Gastrocnemius medialis (tissue), 4 donors: ENCODE data around the gene LBHD1. TPM values are rescaled to one million over a fixed set of nuclear protein-coding genes. Genes with fewer than 3 reads are reported as not detected.

Experiments
- ATAC-seq, 2 donors: fragments of 150-250 bp; one replicate each; pipeline ENCODE4 v1.9.1; 2016
- DNase-seq, 2 donors: peaks; one replicate each; pipeline ENCODE4 v3.0.0-alpha.2; 2019
- H3K27ac ChIP-seq, 4 donors: fragments of 200-600 bp; sonication (generic); 1 replicate in 1 of 4; 2 replicates in 3 of 4; pipeline ENCODE4 v1.5.1; 2016 to 2018; ENCODE audit warnings: mild to moderate bottlenecking in 2 of 4, moderate library complexity in 1 of 4
- H3K27me3 ChIP-seq, 3 donors: fragments of 200-600 bp; sonication (generic) in 2 of 3; 1 replicate in 1 of 3; 2 replicates in 2 of 3; pipeline versions ENCODE4 v1.5.1 to v1.6.0; 2016 to 2019; ENCODE audit warnings: mild to moderate bottlenecking in 1 of 3, moderate library complexity in 1 of 3
- H3K36me3 ChIP-seq, 2 donors: fragments of 200-600 bp; sonication (generic) in 1 of 2; one replicate each; pipeline ENCODE4 v1.5.1; 2017 to 2018
- H3K4me1 ChIP-seq, 2 donors: fragments of 200-600 bp; sonication (generic) in 1 of 2; one replicate each; pipeline ENCODE4 v1.5.1; 2016 to 2017; ENCODE audit warnings: mild to moderate bottlenecking in 2 of 2
- H3K4me3 ChIP-seq, 4 donors: fragments of 200-600 bp; sonication (generic) in 3 of 4; 1 replicate in 1 of 4; 2 replicates in 3 of 4; pipeline ENCODE4 v1.5.1; 2016 to 2019; ENCODE audit warnings: mild to moderate bottlenecking in 2 of 4
- H3K9me3 ChIP-seq, 3 donors: fragments of 200-600 bp; sonication (generic) in 2 of 3; 1 replicate in 1 of 3; 2 replicates in 2 of 3; pipeline ENCODE4 v1.5.1; 2016 to 2019
- POLR2A ChIP-seq, 2 donors: fragments of 450-650 bp; IDR thresholded peaks; one replicate each; pipeline ENCODE4 v1.6.1; 2017; ENCODE audit warnings: antibody characterized with exemption in 2 of 2, mild to moderate bottlenecking in 2 of 2, moderate library complexity in 2 of 2
- in situ Hi-C, 4 donors: fragments of 200-750 bp; cut with MboI; loops; one replicate each; pipeline versions ENCODE4 v1.15.0 to v1.8.0; 2017; ENCODE audit warnings: low sequenced_read_pairs in 4 of 4
- intact Hi-C: fragments of 100-400 bp; cut with DNase I; formaldehyde crosslinking; loops from one replicate; pipeline ENCODE4 v1.15.1; 2023; ENCODE audit warnings: low total_unique reads
- total RNA-seq, 4 donors: library from RNA; depleted of rRNA; stranded (reverse); fragments of >200 nt; gene quantifications; one replicate each; pipeline versions ENCODE4 v1.1.0 to v1.2.3, GENCODE V29; 2016
- TF ChIP-seq, protein P1 (sequence below), 5 experiments: fragments of 450-650 bp in 3 of 5; fragments of 200-600 bp in 2 of 5; sonication (generic) in 2 of 5; IDR thresholded peaks in 4 of 5; conservative IDR thresholded peaks in 1 of 5; 1 replicate in 4 of 5; 2 replicates in 1 of 5; pipeline ENCODE4 v1.5.1; 2016 to 2019; ENCODE audit warnings: antibody characterized with exemption in 5 of 5, mild to moderate bottlenecking in 3 of 5, moderate library complexity in 3 of 5

Gene LBHD1
- total RNA-seq, 4 donors from 2014 or later, result 0.82 to 2.1 (median 1.1) TPM

DNA sequence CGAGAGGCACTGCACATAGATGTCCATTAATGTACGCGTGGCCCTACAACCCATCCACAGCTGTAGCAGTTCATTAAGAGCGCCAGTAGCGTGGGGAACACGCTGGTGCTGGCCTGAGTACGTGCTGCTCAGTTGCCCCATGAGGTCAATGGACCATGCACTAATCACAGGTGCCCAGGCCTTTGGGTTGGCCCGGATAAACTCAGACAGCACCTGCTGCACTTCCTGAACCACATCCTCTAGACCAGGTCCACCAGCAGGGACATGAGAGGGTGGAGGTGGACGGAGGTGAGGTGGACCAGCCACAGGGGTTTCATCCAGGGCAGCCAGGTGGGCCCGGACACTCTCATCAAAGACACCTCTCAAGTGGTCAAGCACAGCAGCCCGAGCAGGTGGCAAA, 22.6 kb downstream of the LBHD1 start:
- intact Hi-C loops, result loop anchor here (10.0 kb wide), 1 partner anchor 135 kb away; the partner anchor contains the start of gene TMEM179B
- no peak for DNase-seq
- no peaks in the 10 kb centered on the region for H3K27me3 ChIP-seq

DNA sequence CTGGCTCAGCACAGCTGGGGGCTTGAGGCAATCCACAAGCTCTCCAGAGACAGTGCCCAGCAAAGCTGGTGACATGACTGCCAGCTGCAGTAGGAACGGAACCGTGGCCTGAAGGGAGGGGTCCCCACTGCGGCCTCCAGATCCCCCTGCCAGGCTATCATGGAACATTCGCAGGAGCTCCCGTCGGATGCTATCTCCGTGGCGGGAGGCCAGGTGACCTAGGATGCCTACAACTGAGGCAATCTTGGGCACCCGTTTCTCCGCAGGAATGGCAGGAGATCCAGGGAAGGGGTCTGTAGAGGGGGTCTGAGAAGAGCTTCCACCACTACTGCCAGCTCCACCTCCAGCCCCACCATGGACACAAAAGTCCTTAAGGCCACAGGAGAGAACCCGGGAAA, 23.1 kb downstream of the LBHD1 start:
- Histone ChIP-seq H3K36me3 (peaks cover 0 to 29% of the 10 kb centered on the region in 2 donors), H3K27ac (no peak overlapping the region), H3K4me1 (peaks cover 37 to 42% of the 10 kb centered on the region in 2 donors), H3K27me3 (no peaks in the 10 kb centered on the region), H3K9me3 (no peaks in the 10 kb centered on the region), H3K4me3 (no peak overlapping the region)
- in situ Hi-C loops, result no loop called here
- no peak for ATAC-seq
- no peak for DNase-seq
- TF ChIP-seq, protein P1, sequence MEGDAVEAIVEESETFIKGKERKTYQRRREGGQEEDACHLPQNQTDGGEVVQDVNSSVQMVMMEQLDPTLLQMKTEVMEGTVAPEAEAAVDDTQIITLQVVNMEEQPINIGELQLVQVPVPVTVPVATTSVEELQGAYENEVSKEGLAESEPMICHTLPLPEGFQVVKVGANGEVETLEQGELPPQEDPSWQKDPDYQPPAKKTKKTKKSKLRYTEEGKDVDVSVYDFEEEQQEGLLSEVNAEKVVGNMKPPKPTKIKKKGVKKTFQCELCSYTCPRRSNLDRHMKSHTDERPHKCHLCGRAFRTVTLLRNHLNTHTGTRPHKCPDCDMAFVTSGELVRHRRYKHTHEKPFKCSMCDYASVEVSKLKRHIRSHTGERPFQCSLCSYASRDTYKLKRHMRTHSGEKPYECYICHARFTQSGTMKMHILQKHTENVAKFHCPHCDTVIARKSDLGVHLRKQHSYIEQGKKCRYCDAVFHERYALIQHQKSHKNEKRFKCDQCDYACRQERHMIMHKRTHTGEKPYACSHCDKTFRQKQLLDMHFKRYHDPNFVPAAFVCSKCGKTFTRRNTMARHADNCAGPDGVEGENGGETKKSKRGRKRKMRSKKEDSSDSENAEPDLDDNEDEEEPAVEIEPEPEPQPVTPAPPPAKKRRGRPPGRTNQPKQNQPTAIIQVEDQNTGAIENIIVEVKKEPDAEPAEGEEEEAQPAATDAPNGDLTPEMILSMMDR (IDR thresholded peaks at IDR 0.05 in 4 of 5, conservative IDR thresholded peaks at IDR 0.05 in 1 of 5), result no peak
- no peak for TF ChIP-seq POLR2A (IDR thresholded peaks at IDR 0.05)
- intact Hi-C loops, result loop anchor here (10.0 kb wide), 1 partner anchor 136 kb away; the partner anchor contains the start of gene TMEM179B

More for the DNA sequence above, 22.6 kb downstream of the LBHD1 start:
- Histone ChIP-seq H3K4me1 (peaks cover 34 to 38% of the 10 kb centered on the region in 2 donors), H3K27ac (no peak overlapping the region), H3K36me3 (peaks cover 0 to 24% of the 10 kb centered on the region in 2 donors), H3K9me3 (no peaks in the 10 kb centered on the region), H3K4me3 (no peak overlapping the region)
- TF ChIP-seq, protein P1 (IDR thresholded peaks at IDR 0.05 in 4 of 5, conservative IDR thresholded peaks at IDR 0.05 in 1 of 5), result no peak
- no peak for TF ChIP-seq POLR2A (IDR thresholded peaks at IDR 0.05)
- in situ Hi-C loops, result no loop called here
- no peak for ATAC-seq

DNA sequence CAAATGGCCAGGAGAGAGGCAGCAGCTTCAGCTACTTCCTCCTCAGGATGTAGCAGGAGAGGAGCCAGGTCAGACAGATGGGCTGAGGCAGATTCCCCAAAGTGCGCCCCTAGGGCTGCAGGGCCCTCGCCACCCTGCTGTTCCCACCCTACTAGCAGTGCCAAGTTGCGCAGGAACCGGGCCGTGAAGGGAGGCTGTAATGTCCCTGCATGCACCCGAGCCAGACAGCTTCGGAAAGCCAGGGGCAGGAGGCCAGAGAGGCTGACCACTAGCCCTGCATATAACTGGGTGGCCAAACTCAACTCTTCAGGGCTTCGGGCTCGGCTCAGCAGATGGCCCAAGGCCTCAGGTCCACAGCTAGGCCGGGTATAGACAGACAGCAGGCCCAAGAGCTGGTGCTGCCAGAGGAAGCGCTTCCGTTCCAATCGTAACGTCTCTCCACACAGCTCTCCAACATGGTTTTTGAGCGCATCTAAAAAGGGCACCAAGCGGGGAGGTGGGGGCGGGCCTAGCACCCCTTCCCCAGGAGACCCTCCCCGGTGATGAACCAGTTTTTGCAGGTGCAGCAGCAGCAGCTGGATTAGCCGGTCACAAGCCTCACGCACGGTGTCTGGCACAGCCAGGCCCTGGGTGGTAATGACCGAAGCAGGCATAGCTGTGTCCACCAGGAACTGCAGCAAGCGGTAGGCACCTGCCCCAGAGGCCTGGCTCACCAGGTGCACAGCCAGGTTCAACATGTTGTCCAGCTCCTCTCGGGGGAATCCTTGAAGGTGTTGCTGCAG, 23.7 kb downstream of the LBHD1 start:
- H3K36me3 ChIP-seq, result peaks cover 0 to 35% of the 10 kb centered on the region in 2 donors
- H3K27ac ChIP-seq, result no peak overlapping the region
- no peak overlapping the region for H3K4me3 ChIP-seq
- H3K9me3 ChIP-seq, result no peaks in the 10 kb centered on the region
- intact Hi-C loops, result loop anchor here (10.0 kb wide), 1 partner anchor 136 kb away; the partner anchor contains the start of gene TMEM179B
- peaks cover 42 to 43% of the 10 kb centered on the region in 2 donors for H3K4me1 ChIP-seq
- no peak for TF ChIP-seq POLR2A (IDR thresholded peaks at IDR 0.05)
- TF ChIP-seq, protein P1 (IDR thresholded peaks at IDR 0.05 in 4 of 5, conservative IDR thresholded peaks at IDR 0.05 in 1 of 5), result no peak
- in situ Hi-C loops, result no loop called here
- DNase-seq (no peak), ATAC-seq (no peak)
- H3K27me3 ChIP-seq, result no peaks in the 10 kb centered on the region

DNA sequence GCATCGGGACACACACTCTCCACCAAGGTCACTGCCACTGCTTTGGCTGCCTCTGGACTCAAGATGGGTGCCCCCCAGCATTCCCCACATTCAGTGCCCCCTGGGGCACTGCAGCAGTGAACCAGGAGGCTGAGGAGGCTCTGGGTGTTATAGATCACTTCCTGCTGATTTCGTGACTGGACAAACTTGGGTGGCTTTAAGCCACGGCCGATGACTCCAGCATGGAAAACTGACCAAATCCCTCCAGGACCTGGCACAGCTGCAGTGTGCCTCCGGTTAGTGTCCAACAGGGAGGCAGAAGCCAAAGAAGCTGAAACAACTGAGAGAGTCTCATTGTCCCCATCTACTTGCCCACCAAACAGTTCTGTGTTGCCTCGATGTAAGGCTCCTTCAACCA, 24.5 kb downstream of the LBHD1 start:
- intact Hi-C loops, result loop anchor here (2.0 to 10.0 kb wide), 2 partner anchors 17 to 137 kb away; partner anchors contain the start of genes C11orf98, CSKMT and TMEM179B
- Histone ChIP-seq H3K4me3 (no peak overlapping the region), H3K9me3 (no peaks in the 10 kb centered on the region), H3K36me3 (peaks cover 0 to 43% of the 10 kb centered on the region in 2 donors), H3K27ac (no peak overlapping the region), H3K4me1 (peaks cover 41 to 43% of the 10 kb centered on the region in 2 donors), H3K27me3 (no peaks in the 10 kb centered on the region)
- TF ChIP-seq, protein P1 (IDR thresholded peaks at IDR 0.05 in 4 of 5, conservative IDR thresholded peaks at IDR 0.05 in 1 of 5), result no peak
- ATAC-seq, result no peak
- in situ Hi-C loops, result no loop called here
- no peak for DNase-seq
